GM19025 (cell line): ENCODE results near the gene SGPL1.

Experiments used
- ATAC-seq: cut with Tn5 transposase; IDR thresholded peaks from one replicate; pipeline ENCODE4 v1.9.1; 2021; ENCODE audit warnings: mild to moderate bottlenecking, low read depth, moderate library complexity; ENCODE audit not compliant: unreplicated experiment

SGPL1 gene

GRCh38 chr10:70902661-70903261 lies 87.0 kb downstream of the SGPL1 start:
- no peak for ATAC-seq

DNA sequence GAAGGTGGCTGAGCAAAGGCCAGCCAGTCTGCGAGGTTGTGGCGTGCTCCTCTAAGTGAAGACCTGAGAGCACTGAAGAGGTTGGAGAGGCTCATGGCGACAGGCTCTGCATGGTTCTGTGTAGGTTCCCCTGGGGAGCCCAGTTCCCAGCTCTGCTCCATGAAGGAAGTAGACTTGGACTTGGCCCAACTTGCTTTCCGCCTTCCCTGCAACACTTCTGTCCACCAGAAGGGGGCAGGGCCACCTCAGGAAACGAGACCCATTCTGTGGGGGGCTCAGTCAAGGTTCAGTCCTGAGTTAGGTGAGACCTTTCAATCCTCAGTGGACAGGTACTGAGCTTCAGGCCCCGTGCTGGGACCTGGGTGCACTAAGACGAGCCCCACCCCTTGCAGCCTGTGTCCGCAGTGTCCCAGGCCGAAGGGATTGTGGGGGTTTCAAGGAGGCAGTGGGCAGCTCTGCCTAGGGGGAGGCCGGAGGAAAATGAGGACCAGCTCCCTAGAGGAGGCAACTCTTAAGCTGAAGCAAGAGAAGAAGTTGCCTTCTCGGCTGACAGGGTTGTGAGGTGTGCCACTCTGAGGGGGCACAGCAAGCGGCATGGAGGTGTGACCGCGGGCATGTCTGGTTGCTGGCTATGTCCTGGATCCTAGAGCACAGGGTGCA lies 87.6 kb downstream of the SGPL1 start:
- ATAC-seq: no peak

DNA sequence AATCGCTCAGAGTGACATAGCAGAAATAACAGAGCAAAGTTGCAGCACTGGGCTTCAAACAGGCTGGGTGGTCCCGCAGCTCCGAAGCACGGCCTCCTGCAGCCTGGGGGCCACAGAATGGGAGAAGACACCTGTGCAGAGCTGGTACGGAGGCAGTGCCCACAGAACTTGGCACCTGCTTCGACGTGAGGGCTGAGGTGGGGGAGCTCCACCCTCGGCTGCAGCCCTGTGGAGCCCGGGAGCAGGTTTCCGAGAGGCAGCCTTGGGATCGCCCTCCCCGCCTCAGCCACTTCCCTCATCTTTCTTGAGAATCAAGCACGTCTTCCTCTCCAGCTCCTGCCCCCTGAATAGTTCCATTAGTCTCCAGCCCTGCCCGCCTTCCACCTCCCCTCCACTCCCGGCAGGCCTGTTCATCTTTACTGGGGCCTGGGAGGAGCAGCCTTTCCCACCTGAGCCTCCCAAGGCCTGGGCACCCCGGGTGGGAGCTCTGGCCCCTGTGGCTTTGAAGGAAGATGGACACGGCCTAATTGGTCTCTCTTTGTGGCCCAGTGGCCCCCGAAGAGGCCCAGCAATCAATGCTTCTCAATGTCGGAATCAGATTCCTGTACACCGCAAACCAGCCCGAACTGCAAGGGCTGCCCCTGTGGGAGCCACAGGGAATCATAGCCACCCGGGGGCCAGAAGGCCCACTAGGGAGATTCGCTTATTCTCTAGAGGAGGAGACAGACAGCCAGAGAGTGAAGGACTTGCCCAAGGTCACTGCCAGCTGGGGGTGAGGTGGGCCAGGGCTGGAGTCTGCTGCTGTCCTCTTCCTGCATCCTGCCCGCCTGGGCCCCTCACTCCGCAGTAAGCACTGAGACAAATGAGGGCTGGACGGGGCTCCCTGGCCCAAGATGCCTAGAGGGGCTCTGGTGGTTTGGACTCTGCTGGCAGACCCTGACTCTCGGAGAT lies 89.6 kb downstream of the SGPL1 start:
- no peak for ATAC-seq

GRCh38 chr10:70906031-70906783 lies 90.5 kb downstream of the SGPL1 start:
- ATAC-seq: no peak

DNA sequence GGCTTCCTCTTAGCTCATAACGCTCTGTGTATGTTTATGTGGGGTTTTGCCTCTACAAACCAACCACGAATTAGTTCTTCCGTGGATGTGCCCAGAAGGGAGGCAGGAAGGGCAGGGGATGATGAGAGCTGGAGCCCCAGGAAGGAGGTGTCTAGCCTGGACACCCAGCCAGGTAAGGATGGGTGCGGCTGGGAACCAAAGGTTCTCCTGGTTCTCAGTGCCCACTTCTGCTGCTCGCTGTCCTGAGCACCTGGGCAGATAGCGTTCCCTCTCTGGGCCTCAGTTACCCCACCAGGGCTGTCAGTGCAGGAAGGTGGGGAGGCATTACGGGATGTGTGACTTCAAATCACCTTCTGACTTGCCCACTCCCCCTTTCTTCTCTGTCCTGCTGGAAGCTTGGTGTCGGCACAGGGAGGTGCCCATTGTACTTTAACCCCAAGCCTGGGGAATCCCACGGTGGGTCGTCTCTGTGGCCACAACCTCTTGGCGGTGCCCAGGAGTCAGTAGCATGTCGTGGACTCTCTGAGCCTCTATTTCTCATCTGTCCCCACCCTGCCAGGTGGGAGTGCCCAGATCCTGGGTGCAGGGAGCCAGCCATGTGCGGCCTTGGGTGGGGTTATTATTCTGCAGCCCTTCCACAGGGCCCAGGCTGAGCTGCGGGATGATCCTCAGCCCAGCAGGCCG lies 91.3 kb downstream of the SGPL1 start:
- ATAC-seq: no peak

- no peak for ATAC-seq
Measured at GRCh38 chr10:70907637-70908405, 92.1 kb downstream of the SGPL1 start.

- ATAC-seq: no peak
Measured at GRCh38 chr10:70908406-70909296, 92.9 kb downstream of the SGPL1 start.

DNA sequence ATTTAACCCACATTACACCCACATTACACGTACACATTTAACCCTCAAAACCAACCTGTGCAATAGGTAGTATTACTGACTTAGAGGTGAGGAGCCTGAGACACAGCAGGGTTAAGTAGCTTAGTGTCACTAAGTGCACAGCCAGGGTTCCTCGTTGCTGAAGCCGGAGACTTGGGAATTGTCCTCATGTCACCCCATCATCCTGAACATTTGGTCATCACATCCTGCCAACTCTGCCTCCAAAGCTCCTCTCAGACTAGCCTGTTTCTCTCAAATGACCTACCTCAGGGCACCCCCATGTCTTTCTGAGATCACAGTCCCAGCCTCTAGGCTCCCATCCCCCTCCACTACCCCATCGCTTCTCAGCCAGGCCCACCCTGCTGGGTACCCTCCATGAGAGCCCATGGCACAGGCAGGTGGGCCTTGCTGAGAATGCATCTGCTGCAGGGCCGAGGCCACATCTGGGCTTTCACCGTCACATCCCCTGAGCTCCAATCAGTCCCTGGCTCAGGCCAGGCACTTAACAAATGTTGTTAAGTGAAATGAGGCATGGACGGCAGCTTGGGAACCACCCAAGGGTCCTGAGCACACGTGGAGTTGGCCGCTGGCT lies 93.7 kb downstream of the SGPL1 start:
- no peak for ATAC-seq

GRCh38 chr10:70910486-70911341 lies 95.0 kb downstream of the SGPL1 start:
- no peak for ATAC-seq

DNA sequence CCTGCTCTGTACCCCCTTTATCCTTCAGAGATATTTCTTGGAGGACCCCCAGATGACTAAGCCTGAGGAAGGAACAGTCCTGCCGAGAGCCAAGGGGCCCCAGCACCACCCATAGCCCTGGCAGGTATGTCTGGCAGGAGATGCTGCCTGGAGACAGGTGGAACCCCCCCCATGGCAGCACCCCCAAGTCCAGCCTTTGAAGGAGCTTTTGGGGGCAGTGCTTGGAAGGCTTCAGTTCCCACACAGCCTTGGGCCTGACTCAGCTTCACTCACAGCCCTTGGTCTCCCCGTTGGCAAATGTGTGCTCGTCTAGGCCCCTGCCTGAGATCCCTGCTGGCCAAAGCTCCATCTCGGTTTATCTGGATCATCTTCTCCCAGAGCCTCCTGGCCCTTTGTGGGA lies 95.6 kb downstream of the SGPL1 start:
- ATAC-seq: no peak

- no peak for ATAC-seq
Measured at GRCh38 chr10:70912556-70912955, 96.8 kb downstream of the SGPL1 start.

- ATAC-seq: no peak
Measured at GRCh38 chr10:70913191-70913892, 97.6 kb downstream of the SGPL1 start.

- ATAC-seq: no peak
Measured at GRCh38 chr10:70913893-70914240, 98.1 kb downstream of the SGPL1 start.

- ATAC-seq: no peak
Measured at GRCh38 chr10:70914316-70914864, 98.6 kb downstream of the SGPL1 start.

- ATAC-seq: no peak
Measured at GRCh38 chr10:70915206-70915605, 99.5 kb downstream of the SGPL1 start.

DNA sequence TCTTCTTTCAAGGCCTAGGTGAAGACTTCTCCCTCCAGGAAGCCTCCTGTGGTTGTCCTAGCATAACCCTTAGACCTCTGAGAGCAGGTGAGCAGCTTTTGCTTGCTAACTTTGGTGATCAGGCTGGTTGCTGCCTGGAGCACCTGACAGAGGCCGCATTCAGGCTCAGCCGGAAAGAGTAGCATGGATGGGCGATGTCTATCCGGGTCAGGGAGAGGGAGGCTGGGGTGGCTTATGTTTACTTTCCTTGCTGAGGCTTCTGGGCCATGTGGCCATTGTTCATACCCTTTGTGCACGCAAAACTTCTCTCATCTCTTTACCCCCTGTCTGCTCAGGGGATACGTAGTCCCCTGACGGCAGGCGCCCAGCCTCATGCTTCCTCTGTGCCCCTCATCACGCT lies 100.1 kb downstream of the SGPL1 start:
- ATAC-seq: no peak
